Hepatic stellate cell (primary cell): Measurements from ENCODE around the gene KRTAP10-1.
"Not testable (repeated sequence)": the region's sequence is repeated elsewhere in the genome, so short reads cannot be mapped to it uniquely, and the experiment has no call there.

Experiments used
- DNase-seq: peaks from one replicate; pipeline ENCODE4 v3.0.0; 2011; ENCODE audit warnings: low spot score

The KRTAP10-1 gene

GRCh38 chr21:44539991-44540666 lies at the start of gene KRTAP10-1:
KRTAP10-1 (minus strand) TSS chr21:44540195; CDS start chr21:44540150, 45 bp downstream.
- no peak for DNase-seq

GRCh38 chr21:44589094-44589493 lies 49.1 kb upstream of the KRTAP10-1 start:
- no peak for DNase-seq

GRCh38 chr21:44585892-44586291 lies 45.9 kb upstream of the KRTAP10-1 start:
- DNase-seq, result no peak

GRCh38 chr21:44583800-44584147 lies 43.8 kb upstream of the KRTAP10-1 start:
- no peak for DNase-seq

- DNase-seq, result no peak
Measured at GRCh38 chr21:44583089-44583799, 43.2 kb upstream of the KRTAP10-1 start.

- DNase-seq, result no peak
Measured at GRCh38 chr21:44582055-44582454, 42.1 kb upstream of the KRTAP10-1 start.

GRCh38 chr21:44581158-44581557 lies 41.2 kb upstream of the KRTAP10-1 start:
- DNase-seq, result no peak

GRCh38 chr21:44580231-44580821 lies 40.3 kb upstream of the KRTAP10-1 start, which contains the start of gene KRTAP10-5:
KRTAP10-5 (minus strand) TSS chr21:44580604; CDS start chr21:44580578, 26 bp downstream.
- not testable (repeated sequence) for DNase-seq

- no peak for DNase-seq
Measured at GRCh38 chr21:44579833-44580144, 39.8 kb upstream of the KRTAP10-1 start.

- no peak for DNase-seq
Measured at GRCh38 chr21:44579056-44579832, 39.2 kb upstream of the KRTAP10-1 start.

- no peak for DNase-seq
Measured at GRCh38 chr21:44578371-44579055, 38.5 kb upstream of the KRTAP10-1 start.

- DNase-seq, result no peak
Measured at GRCh38 chr21:44576025-44576420, 36.0 kb upstream of the KRTAP10-1 start.

GRCh38 chr21:44575307-44576024 lies 35.5 kb upstream of the KRTAP10-1 start:
- DNase-seq, result no peak

GRCh38 chr21:44574457-44575306 lies 34.7 kb upstream of the KRTAP10-1 start:
- DNase-seq, result no peak

GRCh38 chr21:44573630-44574456 lies 33.8 kb upstream of the KRTAP10-1 start, which contains the start of gene KRTAP10-4:
KRTAP10-4 (plus strand) TSS chr21:44573729; CDS start chr21:44573759, 30 bp downstream.
- DNase-seq, result not testable (repeated sequence)

GRCh38 chr21:44572959-44573583 lies 33.1 kb upstream of the KRTAP10-1 start:
- DNase-seq, result peak; percentile 48

GRCh38 chr21:44571844-44572782 lies 32.1 kb upstream of the KRTAP10-1 start:
- DNase-seq, result no peak

GRCh38 chr21:44571296-44571695 lies 31.3 kb upstream of the KRTAP10-1 start:
- no peak for DNase-seq
